NCI-H510A treated with DMSO at 0.1 percent for 48 hours (cell line): ENCODE results near the gene SHMT1.
"Not testable (repeated sequence)": the region's sequence is repeated elsewhere in the genome, so short reads cannot be mapped to it uniquely, and the experiment has no call there.

Source experiments
- DNase-seq: peaks from one replicate; lab custom pipeline; 2025; lab: John Stamatoyannopoulos, UW

SHMT1 gene

DNA sequence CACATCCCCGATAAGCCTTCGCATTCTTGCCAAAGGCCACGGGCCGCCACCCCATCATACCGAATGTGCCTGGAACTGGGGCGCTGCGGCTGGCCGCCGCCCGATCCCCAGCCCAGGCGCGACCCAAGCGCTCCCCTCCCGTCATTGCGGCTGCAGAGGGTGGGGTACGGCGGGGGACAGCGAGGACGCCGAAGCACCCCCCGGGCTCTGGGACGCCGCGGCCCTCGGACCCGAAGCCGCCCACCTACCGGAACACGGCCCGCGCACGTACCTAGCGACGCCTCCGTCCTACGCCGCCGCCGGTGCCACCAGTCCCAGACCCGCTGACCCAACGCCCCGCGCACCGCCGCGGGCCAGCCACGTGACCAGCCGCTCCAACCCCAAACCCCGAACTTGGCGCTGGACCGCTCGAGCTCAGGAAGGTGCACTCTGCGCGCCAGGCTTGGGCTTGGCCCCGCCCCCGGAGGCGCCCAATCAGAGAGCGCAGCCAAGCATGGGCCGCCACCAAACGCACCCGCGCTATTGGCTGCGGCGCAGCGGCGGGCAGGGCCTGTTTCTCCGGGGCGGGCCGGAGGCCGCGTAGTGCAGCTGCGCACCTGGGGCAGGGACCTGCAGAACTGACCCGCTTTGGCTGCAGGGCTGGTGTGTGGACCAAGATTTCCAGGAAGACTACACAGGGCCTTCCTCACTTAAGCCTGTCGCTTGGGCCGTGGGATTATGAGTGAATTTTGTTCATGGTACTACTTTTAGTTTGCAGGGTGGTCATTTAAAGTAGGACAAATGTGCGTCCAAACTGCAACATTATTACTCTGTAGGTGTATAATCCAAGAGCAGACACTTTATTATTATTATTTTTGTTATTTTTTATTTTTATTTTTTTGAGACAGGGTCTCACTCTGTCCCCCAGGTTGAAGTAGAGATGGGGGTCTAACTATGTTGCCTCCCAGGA lies at the start of gene SHMT1:
Gene SHMT1 (minus strand): TSS at position 450 of the 949 bp plus-strand sequence. CDS start 7,569 bp downstream, outside the sequence.
- DNase-seq = peak; percentile 94

- not testable (repeated sequence) for DNase-seq
Measured at GRCh38 chr17:18412001-18412538, 48.7 kb upstream of the SHMT1 start.

- DNase-seq = peak; percentile 24
Measured at GRCh38 chr17:18411377-18411864, 48.1 kb upstream of the SHMT1 start.

DNA sequence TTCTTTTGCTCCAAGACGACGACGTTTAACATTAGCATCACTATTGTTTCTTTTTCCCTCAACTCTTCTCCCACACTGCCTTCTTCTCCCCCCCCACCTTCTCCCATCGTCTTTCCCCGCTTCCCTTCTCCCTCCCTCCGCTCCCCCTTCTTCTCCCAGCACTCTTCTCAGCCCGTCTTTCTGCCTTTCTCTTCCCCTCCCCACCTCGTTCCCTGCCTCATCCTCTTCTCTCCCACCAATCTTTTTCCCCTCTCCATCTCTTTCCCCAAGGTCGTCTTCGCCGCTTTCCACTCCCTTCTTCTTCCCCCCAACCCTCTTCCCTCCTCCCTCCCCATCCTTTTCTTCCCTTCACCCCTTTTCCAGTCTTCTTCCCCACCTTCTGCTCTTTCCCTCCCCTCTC lies 47.4 kb upstream of the SHMT1 start:
- peak; percentile 23 for DNase-seq

DNA sequence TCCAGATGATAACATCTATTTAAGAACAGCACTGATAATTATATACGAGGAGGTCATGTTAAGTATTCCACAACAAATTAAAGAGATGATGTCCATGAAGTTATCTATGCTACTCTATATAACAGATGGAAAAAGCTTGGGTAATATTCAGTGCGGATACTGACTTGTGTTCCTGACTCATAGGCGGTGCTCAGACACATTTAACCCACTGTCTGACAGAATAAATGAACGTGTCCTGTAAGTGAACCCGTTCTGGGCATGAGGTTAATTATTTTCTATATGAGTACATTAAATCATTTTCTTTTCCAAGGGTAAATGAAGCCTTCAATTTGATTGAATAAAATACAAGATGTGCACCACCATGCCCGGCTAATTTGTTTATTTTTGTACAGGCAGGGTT lies 46.0 kb upstream of the SHMT1 start:
- DNase-seq = not testable (repeated sequence)

DNA sequence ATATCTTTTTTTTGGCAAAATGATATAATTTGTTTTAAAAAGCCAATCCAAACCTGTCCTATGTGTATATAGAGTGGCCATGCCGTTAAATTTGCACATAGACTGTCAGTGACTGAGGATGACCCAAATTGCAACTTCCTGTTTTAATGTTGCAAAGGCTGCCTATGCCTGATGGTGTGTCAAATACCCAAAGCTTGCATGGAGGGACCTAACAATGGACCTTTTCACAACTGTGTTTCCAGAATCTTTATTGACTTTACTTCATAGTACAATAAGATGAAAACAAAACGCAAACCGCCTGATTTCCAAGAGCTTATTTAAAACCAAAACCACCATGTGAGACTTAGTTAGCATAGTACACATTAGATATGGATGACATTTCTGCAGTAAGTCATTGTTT lies 45.6 kb upstream of the SHMT1 start:
- not testable (repeated sequence) for DNase-seq

DNA sequence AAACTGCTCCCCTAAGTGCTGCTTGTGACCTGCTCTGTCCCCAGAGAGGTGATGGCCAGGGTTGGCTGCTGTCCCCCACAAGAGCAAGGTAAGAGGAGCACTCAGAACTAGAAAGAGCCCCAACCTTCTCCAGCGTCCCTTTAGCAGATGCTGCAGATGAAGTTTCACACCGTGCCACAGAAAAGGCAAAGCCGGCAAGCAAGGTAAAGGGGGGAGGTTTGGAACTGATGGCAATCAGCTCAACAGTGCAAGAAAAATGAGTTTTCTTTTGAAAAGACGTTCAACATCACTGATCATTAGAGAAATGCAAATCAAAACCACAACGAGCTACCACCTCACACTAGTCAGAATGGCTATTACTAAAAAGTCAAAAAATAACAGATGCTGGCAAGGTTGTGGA lies 40.3 kb upstream of the SHMT1 start:
- not testable (repeated sequence) for DNase-seq

DNA sequence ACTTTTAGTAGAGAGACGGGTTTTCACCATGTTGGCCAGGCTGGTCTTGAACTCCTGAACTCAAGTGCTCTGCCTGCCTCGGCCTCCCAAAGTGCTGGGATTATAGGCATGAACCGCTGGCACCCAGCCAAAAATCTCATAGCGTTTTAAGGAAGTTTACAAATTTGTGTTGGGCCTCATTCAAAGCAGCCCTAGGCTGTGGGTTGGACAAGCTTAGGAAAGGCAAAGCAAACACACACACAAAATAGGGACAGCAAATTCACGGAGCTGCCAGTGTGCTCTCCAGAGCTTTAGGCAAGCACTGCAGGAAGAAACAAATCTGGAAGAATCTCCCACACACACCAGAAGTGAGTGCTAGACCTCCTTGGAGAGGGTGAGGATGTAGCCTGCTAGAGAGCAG lies 39.8 kb upstream of the SHMT1 start:
- not testable (repeated sequence) for DNase-seq

- DNase-seq = not testable (repeated sequence)
Measured at GRCh38 chr17:18401872-18402590, 38.7 kb upstream of the SHMT1 start.

DNA sequence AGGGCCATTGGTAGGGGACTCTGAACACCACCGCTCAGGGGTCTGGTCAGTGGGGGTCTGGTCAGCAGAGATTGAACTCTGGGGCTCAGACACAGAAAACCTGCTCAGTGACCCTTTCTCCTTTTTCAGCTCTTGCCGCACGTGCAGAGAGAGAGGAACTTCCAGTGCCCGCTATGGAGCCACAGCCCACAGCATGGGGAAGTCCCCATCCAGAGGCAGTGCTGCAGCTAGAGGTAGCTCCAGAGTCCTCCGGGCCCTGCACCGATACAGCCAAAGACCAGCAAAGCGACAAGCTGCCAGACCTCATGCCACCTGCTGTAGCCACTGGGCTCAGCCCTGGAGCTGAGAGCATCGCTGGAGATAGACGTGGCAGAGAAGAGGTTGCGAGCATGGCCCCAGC lies 25.4 kb upstream of the SHMT1 start:
- not testable (repeated sequence) for DNase-seq

DNA sequence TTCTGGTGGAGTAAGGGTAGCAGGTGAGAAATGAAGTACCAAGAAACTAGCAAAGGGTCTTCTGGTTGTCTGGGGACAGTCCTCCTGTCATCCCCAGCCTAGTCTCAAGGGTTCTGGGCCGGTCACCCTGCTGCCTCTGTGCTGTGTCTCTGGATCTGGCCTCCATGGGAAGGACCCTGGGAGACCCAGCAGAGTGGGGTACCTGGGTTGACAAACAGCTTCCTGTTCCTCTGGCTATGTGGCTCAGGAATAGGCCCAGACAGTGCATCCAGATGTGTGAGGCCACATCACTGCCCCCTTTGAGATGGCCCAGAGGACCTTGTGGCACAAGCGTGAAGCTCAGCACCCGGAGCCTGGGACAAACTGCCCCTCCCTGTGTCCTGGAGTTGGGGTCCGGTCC lies 24.9 kb upstream of the SHMT1 start:
- DNase-seq = not testable (repeated sequence)

DNA sequence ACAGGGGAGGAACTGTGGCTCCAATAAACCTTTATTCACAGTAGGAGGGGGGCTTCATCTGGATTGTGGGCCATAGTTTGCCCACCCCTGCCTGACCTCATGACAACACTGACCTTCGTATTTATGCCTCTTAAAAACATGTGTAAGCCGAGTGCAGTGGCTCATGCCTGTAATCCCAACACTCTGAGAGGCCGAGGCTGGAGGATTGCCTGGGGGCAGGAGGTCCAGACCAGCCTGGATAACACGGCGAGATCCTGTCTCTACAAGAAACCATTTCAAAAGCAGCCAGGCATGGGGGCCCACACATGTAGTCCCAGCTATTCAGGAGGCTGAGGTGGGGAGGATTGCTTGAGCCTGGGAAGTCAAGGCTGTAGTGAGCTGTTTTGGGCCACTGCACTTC lies 24.2 kb upstream of the SHMT1 start:
- not testable (repeated sequence) for DNase-seq

- DNase-seq = not testable (repeated sequence)
Measured at GRCh38 chr17:18384271-18384670, 20.9 kb upstream of the SHMT1 start.

DNA sequence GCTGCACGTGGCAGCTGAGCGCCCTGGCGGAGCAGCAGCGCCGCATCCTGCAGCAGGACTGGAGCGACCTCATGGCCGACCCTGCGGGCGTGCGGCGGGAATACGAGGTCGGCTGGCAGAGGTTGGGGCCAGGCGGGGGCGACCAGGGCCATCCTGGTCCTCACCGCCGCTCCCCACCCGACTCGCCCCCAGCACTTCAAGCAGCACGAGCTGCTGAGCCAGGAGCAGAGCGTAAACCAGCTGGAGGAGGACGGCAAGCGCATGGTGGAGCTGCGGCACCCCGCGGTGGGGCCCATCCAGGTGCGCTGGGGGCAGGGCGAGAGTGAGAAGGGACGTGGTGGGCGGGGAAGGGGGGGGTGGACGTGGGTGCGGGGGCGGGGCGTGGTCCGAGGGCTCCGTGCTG lies 19.7 kb upstream of the SHMT1 start:
- DNase-seq = peak; percentile 7

- no peak for DNase-seq
Measured at GRCh38 chr17:18382441-18383078, 19.2 kb upstream of the SHMT1 start.

GRCh38 chr17:18381953-18382245 lies 18.5 kb upstream of the SHMT1 start:
- DNase-seq = no peak

GRCh38 chr17:18381158-18381952 lies 18.0 kb upstream of the SHMT1 start:
- no peak for DNase-seq

GRCh38 chr17:18380471-18381157 lies 17.3 kb upstream of the SHMT1 start:
- DNase-seq = no peak

GRCh38 chr17:18379246-18380146 lies 16.1 kb upstream of the SHMT1 start:
- DNase-seq = no peak

GRCh38 chr17:18378614-18379013 lies 15.3 kb upstream of the SHMT1 start:
- not testable (repeated sequence) for DNase-seq
